CD4-positive, alpha-beta T cell treated with Interferon gamma for 1 hour (primary cell): Measurements from ENCODE around the gene SPINK1.
"Not testable (repeated sequence)": the region's sequence is repeated elsewhere in the genome, so short reads cannot be mapped to it uniquely, and the experiment has no call there.

ENCODE experiments used
- DNase-seq: peaks from one replicate; pipeline ENCODE4 v3.0.0-alpha.2; 2020

SPINK1 gene

GRCh38 chr5:147854331-147854730 lies 22.9 kb upstream of the SPINK1 start:
- no peak for DNase-seq

DNA sequence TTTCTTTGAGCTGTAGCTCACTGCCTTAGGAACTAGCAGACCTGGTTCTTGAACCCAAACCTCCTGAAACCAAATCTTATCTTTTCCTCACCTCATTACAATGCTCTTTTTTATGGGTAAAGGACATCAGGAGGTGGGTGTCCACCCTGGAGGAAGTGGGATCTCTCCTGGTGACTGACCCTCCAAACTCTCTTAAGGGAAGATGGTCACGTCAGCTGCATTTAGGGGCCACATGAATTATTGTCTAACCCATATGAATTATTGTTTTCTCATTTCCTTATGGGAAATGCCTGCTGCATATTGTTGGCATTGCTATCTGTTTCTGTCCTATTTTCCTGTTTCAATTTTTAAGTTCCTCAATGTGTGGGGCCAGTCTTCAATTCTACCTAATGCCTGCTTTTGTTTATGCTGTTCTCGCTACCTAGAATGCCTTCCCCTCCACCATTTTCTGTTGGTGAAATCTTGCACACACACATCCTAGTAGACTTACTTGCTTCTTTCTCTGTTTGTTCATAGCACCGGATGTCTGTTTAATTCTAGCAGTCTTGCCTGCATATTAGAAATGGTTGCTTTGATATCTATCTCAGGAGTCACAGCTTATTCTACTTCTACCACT lies 22.0 kb upstream of the SPINK1 start:
- no peak for DNase-seq

DNA sequence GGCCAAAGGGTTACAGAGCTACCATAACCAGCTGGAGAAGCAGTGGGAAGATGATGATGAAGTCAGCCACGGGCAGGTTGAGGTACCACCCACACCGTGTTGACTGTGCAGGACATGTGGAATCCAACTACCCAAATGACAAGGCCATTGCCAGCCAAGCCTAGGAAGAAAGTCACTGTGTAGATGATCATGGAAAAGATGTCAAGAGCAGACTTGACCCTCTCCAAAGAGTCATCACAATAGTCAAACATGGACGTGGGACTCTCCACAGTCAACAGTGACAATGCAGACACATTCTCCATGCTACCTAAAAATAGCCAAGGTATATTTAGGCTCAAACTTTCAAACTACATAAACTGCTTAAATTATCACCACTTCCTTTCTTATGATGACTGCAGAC lies 20.9 kb upstream of the SPINK1 start:
- DNase-seq = no peak

DNA sequence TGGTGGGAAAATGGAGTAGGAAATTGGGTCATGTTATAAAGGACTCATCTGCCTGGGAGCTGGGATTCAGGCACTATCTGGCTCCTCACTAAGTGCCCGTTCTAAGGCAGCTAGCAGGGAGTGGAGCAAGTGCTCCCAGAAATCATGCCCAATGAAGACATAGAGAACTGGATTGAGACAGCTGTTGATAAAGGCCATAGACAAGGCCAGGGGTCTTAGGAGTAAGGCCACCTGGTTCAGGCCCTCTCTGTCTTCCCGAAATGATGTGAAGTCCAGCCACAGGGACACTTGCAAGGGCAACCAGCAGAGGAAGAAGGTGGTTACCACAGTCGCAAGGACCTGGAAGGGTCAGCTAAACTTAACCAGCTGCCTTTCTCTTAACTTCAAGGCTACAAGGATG lies 20.1 kb upstream of the SPINK1 start:
- DNase-seq = no peak

GRCh38 chr5:147849226-147849625 lies 17.8 kb upstream of the SPINK1 start:
- DNase-seq = no peak

- DNase-seq = no peak
Observed at GRCh38 chr5:147845618-147846017, 14.1 kb upstream of the SPINK1 start.

DNA sequence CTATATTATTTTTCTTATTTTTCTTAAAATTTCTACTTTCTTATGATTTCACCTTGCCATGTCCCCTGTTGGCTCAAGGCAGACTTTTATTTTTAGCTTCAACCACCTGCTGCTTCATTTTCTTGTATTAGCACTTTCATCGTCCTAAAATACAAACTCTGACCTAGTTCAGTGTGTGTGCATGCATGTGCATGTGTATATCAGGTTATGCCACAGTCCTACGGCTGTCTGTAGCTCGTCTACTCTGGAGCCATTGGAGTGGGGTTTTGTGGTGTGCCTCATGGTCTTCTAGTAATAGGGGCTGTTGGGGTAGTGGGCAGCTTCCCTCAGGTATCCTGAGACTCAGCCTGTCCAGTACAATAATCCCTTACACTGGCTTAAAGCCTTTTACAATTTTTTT lies 13.4 kb upstream of the SPINK1 start:
- no peak for DNase-seq

- DNase-seq = no peak
Observed at GRCh38 chr5:147842869-147843268, 11.4 kb upstream of the SPINK1 start.

- no peak for DNase-seq
Observed at GRCh38 chr5:147836439-147836838, 5.0 kb upstream of the SPINK1 start.

- no peak for DNase-seq
Observed at GRCh38 chr5:147835386-147835798, 3.9 kb upstream of the SPINK1 start.

DNA sequence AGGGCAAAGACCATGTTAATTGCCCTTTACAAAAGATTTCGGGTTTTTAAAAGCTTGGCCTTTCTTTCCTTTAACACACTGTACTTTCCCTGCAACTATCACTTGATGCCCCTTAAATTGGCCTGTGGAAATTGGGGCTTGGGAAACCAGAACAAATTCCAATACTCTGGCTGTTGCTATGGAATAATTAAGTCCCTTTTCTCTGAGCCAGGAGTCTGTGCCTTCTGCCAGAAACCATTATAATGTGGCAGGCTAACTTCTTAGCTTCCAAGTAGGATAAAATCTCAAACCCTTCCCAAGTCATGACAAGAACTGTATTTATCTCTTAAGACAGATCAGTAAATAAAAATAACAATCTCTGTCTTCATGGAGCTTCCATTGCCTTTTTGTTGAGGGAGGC lies 1.1 kb upstream of the SPINK1 start:
- no peak for DNase-seq

DNA sequence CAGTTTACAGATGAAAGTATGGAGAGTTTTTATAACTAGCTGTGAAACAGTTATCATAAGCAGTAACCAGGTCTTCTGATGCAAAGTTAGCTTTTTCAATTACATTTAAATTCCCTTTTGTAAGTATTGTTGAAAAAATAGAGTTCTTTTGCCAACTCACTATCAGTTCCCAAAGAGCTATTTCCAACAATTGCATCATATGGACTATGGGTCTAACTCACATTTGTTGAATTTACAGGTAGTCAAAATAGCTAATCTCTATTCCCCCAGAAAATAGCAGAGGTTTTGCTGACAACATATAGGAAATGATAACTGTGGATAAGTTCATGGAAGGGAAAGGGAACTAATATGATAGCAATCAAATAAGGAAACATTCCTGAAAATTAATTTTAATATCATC lies 1.4 kb downstream of the SPINK1 start:
- DNase-seq = no peak

DNA sequence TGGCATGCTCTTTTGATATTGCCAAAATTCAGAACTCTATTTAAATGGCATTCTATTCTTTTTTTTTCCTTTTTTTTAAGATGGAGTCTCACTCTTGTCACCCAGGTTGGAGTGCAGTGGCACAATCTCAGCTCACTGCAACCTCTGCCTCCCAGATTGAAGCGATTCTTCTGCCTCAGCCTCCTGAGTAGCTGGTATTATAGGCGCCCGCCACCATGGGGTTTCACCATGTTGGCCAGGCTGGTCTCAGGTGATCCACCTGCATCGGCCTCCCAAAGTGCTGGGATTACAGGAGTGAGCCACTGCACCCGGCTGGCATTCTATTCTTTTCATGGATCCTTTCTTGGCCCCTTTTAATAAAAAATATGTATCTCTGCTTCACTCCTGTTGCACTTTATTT lies 4.5 kb downstream of the SPINK1 start:
- DNase-seq = not testable (repeated sequence)

- no peak for DNase-seq
Observed at GRCh38 chr5:147826361-147826760, 5.1 kb downstream of the SPINK1 start.

GRCh38 chr5:147822686-147823491 lies 8.6 kb downstream of the SPINK1 start:
- DNase-seq = peak; percentile 40

- DNase-seq = not testable (repeated sequence)
Observed at GRCh38 chr5:147822222-147822621, 9.2 kb downstream of the SPINK1 start.

GRCh38 chr5:147821766-147822165 lies 9.7 kb downstream of the SPINK1 start:
- DNase-seq = no peak

GRCh38 chr5:147819261-147819770 lies 12.2 kb downstream of the SPINK1 start:
- DNase-seq = no peak

DNA sequence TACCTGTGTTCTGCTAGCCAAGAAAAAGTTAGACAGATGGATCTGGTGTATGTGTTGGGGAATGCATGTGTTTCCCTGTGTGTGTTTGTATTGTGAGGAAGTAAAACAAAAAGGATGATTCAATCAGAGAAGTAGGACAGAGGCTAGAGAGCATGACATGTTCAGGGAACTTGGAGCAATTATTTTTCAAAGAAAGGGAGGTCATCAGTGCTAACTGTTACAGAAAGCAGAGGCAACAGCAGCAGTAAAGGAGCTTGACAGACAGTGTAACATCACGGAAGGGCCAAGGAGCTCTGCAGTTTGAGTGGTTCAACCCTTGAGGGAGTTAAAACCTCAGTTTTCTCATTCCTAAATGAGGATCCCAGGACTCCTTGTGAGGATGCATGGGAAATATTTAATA lies 13.2 kb downstream of the SPINK1 start:
- DNase-seq = no peak

GRCh38 chr5:147813696-147814095 lies 17.8 kb downstream of the SPINK1 start:
- no peak for DNase-seq

DNA sequence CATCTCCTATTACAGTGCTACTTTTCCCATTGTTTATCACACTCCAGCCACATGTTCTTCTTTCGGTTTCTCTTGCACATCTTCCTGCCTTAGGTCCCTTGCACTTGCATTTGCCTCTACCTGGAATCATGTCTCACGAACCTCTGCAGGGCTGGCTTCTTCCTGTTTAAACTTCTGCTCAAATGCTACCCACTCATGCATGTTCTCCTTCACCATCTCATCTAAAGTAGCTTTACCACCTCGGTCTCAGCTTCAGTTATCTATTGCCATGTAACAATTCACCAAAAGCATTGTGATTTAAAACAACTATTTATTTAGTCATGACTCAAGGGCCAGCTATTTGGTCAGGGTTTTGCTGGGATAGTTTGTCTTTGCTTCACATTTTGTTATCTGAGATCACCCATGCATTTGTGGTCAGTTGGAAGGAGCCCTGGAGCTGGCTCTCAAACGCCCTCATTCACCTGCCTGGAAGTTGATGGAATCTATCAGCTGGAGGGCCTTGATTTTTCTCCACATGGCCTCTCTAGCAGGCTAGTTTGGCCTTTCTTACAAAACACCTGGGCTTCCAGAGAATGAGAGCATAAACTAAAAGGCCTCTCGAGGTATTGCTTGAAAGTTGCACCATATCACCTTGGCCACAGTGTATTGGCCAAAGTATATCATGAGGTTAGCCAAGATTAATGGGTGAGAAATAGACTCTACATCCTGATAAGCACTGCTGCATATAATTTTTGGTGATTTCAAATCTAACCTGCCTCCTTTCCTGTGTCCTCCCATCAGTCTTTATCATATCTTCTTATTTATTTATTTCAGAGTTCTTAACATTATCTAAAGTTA lies 21.4 kb downstream of the SPINK1 start:
- no peak for DNase-seq

- peak; percentile 72 for DNase-seq
Observed at GRCh38 chr5:147805030-147805454, 26.4 kb downstream of the SPINK1 start.

DNA sequence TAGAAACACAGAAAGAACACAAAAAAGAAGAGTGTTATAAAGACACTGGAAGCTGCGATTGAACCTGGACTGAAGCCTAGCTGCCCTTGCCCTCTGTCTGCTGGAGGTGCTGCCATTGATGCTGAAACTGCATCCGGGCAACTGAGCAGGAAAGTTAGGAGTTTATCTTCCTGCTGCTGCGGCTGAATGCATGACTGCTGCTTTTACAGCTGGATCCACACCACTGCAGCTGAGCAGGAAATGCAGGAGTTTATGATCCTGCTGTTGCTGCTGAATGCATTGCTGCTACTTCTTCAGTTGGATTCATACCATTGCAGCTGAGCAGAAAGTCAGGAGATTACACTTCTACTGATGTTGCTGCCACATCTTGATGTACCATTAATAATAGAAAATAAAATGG lies 27.1 kb downstream of the SPINK1 start:
- DNase-seq = no peak

GRCh38 chr5:147803926-147804325 lies 27.5 kb downstream of the SPINK1 start:
- DNase-seq = no peak
